ENCODE results near the gene CDH26. TPM values are rescaled to one million over a fixed set of nuclear protein-coding genes. Genes with fewer than 3 reads are reported as not detected.

Gene CDH26
- polyA plus RNA-seq, 3 donors: 1.3 to 3.0 (median 2.0) TPM

- intact Hi-C loops (cut with micrococcal nuclease): no loop called here
- H3K27ac ChIP-seq (ENCODE audit: low read depth in 1 of 2, low read length in 2 of 2): no peak overlapping the region
- H3K4me3 ChIP-seq (replicated peaks in 1 of 3; ENCODE audit: low read depth in 2 of 3, low read length in 3 of 3): no peak overlapping the region
- H3K27me3 ChIP-seq (ENCODE audit: control insufficient read depth in 2 of 2, insufficient read depth in 2 of 2, low read length in 2 of 2): peaks cover 4 to 5% of the 10 kb centered on the region in 2 donors
- Mint-ChIP-seq H3K27ac (no peak overlapping the region), H3K9me3 (peaks cover 0 to 1% (median 0%) of the 10 kb centered on the region in 7 donors), H3K36me3 (no peaks in the 10 kb centered on the region), H3K27me3 (ENCODE audit: low read depth in 3 of 3) (peaks cover 1 to 7% (median 5%) of the 10 kb centered on the region in 3 donors), H3K4me1 (no peaks in the 10 kb centered on the region), H3K4me3 (no peak overlapping the region)
- H2AFZ ChIP-seq (ENCODE audit: insufficient read depth, low read depth, low read length, poor library complexity, severe bottlenecking): no peak overlapping the region
- H3K9ac ChIP-seq (ENCODE audit: insufficient read depth, low read length, poor library complexity, severe bottlenecking): no peak overlapping the region
- H3K4me2 ChIP-seq (replicated peaks; ENCODE audit: extremely low read depth, low read length, poor library complexity, severe bottlenecking): no peak overlapping the region
- DNase-seq: no peak
- TF ChIP-seq CTCF (IDR thresholded peaks at IDR 0.05): no peak
- H3K4me1 ChIP-seq (ENCODE audit: control insufficient read depth in 1 of 2, insufficient read depth in 2 of 2, low read length in 2 of 2): no peaks in the 10 kb centered on the region
- H3K9me3 ChIP-seq (replicated peaks in 1 of 2; ENCODE audit: control insufficient read depth in 1 of 2, insufficient read depth in 1 of 2, low read length in 2 of 2): no peaks in the 10 kb centered on the region
- no peaks in the 10 kb centered on the region for H3K36me3 ChIP-seq (replicated peaks in 1 of 2; ENCODE audit: control insufficient read depth in 1 of 2, insufficient read depth in 2 of 2, low read length in 2 of 2)
- H3K79me2 ChIP-seq (ENCODE audit: insufficient read depth, low read length): no peaks in the 10 kb centered on the region
- no peaks in the 10 kb centered on the region for H4K20me1 ChIP-seq (ENCODE audit: insufficient read depth, low read length)
Measured at GRCh38 chr20:59920944-59921343, 37.3 kb upstream of the CDH26 start.

- Histone ChIP-seq H3K27me3 (ENCODE audit: control insufficient read depth in 2 of 2, insufficient read depth in 2 of 2, low read length in 2 of 2) (peaks cover 5 to 6% of the 10 kb centered on the region in 2 donors), H3K4me3 (replicated peaks in 1 of 3; ENCODE audit: low read depth in 2 of 3, low read length in 3 of 3) (no peak overlapping the region), H3K9ac (ENCODE audit: insufficient read depth, low read length, poor library complexity, severe bottlenecking) (no peak overlapping the region), H3K9me3 (replicated peaks in 1 of 2; ENCODE audit: control insufficient read depth in 1 of 2, insufficient read depth in 1 of 2, low read length in 2 of 2) (no peaks in the 10 kb centered on the region), H2AFZ (ENCODE audit: insufficient read depth, low read depth, low read length, poor library complexity, severe bottlenecking) (no peak overlapping the region), H3K4me2 (replicated peaks; ENCODE audit: extremely low read depth, low read length, poor library complexity, severe bottlenecking) (no peak overlapping the region), H3K36me3 (replicated peaks in 1 of 2; ENCODE audit: control insufficient read depth in 1 of 2, insufficient read depth in 2 of 2, low read length in 2 of 2) (no peaks in the 10 kb centered on the region), H3K27ac (ENCODE audit: low read depth in 1 of 2, low read length in 2 of 2) (no peak overlapping the region), H3K4me1 (ENCODE audit: control insufficient read depth in 1 of 2, insufficient read depth in 2 of 2, low read length in 2 of 2) (no peaks in the 10 kb centered on the region), H4K20me1 (ENCODE audit: insufficient read depth, low read length) (no peaks in the 10 kb centered on the region), H3K79me2 (ENCODE audit: insufficient read depth, low read length) (no peaks in the 10 kb centered on the region)
- no peak for DNase-seq
- H3K36me3 Mint-ChIP-seq: no peaks in the 10 kb centered on the region
- no peak for TF ChIP-seq CTCF (IDR thresholded peaks at IDR 0.05)
- intact Hi-C loops (cut with micrococcal nuclease): no loop called here
- peaks cover 0 to 1% (median 0%) of the 10 kb centered on the region in 7 donors for H3K9me3 Mint-ChIP-seq
- no peak overlapping the region for H3K27ac Mint-ChIP-seq
- no peak overlapping the region for H3K4me3 Mint-ChIP-seq
- H3K4me1 Mint-ChIP-seq: no peaks in the 10 kb centered on the region
- no CpG with 5 or more reads among the region's 1 CpG for WGBS (ENCODE audit: insufficient coverage)
- peaks cover 1 to 9% (median 5%) of the 10 kb centered on the region in 3 donors for H3K27me3 Mint-ChIP-seq (ENCODE audit: low read depth in 3 of 3)
Measured at GRCh38 chr20:59923514-59923913, 34.7 kb upstream of the CDH26 start.
